HG02870 (cell line): Measurements from ENCODE around the gene DNAJC5.
"Not testable (repeated sequence)": the region's sequence is repeated elsewhere in the genome, so short reads cannot be mapped to it uniquely, and the experiment has no call there.

Experiments
- ATAC-seq: cut with Tn5 transposase; IDR thresholded peaks from one replicate; pipeline ENCODE4 v1.9.1; 2021; ENCODE audit warnings: mild to moderate bottlenecking, moderate library complexity; ENCODE audit not compliant: unreplicated experiment

DNAJC5 gene

GRCh38 chr20:63903796-63904561, 9.1 kb downstream of the DNAJC5 start:
- ATAC-seq = no peak

DNA sequence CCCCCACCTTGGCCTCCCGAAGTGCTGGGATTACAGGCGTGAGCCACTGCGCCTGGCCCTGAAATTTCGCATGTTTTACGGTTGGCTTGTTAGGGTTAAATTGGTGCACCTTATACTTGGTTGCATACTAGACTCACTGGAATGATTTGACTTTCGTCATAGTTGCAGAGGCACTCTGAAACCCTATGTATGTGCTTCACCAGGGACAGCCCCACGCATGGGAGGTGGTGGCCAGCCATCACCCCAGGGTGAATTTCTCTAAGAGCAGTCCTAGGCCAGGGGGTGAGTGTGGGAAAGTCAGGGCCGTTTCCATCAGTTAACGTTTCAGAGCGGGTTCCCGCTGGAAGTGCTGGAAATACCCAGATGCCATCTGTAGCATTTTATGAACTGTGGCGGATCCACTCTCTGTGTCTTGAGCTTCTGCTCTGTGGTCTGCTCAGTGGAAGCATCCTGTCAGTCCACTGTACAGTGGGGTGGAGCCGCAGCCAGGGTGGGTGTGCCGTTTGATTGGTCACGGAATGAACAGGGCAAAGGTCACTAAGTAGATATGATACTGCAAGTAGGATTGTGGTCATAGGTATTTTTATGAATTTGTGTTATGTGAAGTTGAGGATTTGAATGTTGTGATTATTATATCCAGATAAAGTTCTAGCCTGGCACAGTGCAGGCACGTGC, 13.2 kb downstream of the DNAJC5 start:
- ATAC-seq = no peak

DNA sequence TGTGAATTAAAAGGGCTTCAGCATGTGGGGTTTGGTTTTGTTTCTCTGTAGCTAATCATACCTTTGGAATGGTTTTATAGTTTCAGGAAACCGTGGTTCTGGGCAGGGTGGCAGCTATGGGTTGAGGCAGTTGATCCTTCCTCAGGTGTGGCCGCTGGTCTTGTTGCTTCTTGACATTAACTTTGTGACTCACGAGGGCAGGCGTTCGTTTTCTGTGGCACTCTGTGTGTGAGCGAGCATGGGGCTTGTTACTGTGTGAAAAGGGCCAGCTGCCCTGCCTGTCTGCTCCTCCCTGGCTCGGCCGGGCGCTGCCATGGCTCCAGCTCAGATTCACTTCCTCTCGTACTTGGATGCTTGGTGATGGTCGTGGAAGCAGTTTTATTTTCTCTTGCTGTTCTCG, 16.2 kb downstream of the DNAJC5 start:
- no peak for ATAC-seq

- ATAC-seq = no peak
Measured at GRCh38 chr20:63913768-63914167, 18.8 kb downstream of the DNAJC5 start.

- ATAC-seq = no peak
Measured at GRCh38 chr20:63915471-63915870, 20.5 kb downstream of the DNAJC5 start.

DNA sequence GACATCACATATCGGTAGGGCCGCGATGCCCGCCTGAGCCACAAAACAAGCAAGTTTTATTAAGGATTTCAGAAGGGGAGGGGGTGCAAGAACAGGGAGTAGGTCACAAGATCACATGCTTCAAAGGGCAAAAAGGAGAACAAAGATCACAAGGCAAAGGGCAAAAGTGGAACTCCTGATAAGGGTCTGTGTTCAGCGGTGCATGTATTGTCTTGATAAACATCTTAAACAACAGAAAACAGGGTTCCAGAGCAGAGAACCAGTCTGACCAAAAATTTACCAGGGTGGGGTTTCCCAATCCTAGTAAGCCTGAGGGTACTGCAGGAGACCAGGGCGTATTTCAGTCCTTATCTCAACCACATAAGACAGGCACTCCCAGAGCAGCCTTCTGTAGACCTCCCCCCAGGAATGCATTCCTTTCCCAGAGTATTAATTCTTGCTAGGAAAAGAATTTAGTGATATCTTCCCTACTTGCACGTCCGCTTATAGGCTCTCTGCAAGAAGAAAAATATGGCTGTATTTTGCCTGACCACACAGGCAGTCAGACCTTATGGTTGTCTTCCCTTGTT, 21.5 kb downstream of the DNAJC5 start:
- not testable (repeated sequence) for ATAC-seq

DNA sequence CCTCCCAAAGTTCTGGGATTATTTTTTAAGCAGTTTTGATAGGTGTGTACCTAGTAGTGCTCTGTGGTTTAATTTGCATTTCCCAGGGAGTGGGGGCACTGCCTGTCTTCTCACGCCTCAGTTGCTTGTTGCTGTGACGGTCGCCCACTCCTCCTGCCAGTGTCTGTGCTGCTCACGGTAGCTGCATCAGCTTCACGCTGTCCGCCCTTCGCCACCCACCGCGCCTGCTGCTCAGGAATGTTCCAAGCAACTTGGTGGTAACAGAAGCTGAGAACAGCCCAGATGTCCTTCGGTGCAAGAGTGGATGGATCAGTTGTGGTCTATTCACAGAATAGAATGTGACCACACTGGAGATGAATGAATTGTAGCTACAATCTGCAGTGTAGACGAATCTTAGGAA, 22.9 kb downstream of the DNAJC5 start:
- ATAC-seq = no peak

- ATAC-seq = no peak
Measured at GRCh38 chr20:63919130-63919529, 24.2 kb downstream of the DNAJC5 start.

DNA sequence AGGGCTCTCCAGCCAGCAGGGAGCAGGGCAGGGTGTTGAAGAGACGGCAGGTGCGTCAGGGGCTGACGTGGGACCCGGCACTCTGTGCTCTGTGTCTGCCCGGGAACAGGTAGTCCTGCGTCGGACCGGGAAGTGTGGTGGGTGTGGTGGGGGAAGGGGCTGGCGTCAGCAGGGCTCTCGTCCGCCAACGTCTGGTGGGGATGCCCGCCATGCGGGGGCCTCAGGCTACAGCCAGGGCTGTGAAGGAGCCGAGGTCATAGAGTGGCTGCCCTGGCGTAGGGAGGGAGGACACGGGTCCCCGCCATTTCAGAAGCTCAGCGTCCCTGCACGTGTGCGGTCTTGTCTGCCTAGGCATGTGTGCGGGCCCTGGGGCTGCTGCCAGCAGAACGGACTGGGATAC, 25.3 kb downstream of the DNAJC5 start:
- no peak for ATAC-seq

DNA sequence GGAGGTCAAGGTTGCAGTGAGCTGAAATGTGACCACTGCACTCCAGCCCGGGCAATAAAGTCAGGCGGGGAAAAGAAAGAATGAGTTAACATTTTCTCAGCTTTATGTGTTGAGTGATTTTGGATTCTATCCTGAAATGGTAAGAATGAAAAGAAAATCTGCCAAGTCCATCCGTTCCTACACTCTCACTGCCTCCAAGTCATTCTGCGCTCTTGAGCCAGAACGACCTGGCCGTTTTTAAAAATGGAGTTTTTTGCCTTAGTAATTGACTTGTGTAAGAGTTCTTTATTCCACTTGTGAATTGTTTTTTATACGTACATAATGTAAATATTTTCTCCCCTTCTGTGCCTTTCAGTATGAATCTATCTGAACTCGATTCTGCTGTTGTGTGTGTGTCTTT, 28.7 kb downstream of the DNAJC5 start:
- no peak for ATAC-seq

GRCh38 chr20:63924241-63924640, 29.3 kb downstream of the DNAJC5 start:
- no peak for ATAC-seq

GRCh38 chr20:63926298-63926697, 31.4 kb downstream of the DNAJC5 start:
- ATAC-seq = no peak

GRCh38 chr20:63929071-63929470, 34.1 kb downstream of the DNAJC5 start:
- no peak for ATAC-seq

- not testable (repeated sequence) for ATAC-seq
Measured at GRCh38 chr20:63929473-63929883, 34.6 kb downstream of the DNAJC5 start.

DNA sequence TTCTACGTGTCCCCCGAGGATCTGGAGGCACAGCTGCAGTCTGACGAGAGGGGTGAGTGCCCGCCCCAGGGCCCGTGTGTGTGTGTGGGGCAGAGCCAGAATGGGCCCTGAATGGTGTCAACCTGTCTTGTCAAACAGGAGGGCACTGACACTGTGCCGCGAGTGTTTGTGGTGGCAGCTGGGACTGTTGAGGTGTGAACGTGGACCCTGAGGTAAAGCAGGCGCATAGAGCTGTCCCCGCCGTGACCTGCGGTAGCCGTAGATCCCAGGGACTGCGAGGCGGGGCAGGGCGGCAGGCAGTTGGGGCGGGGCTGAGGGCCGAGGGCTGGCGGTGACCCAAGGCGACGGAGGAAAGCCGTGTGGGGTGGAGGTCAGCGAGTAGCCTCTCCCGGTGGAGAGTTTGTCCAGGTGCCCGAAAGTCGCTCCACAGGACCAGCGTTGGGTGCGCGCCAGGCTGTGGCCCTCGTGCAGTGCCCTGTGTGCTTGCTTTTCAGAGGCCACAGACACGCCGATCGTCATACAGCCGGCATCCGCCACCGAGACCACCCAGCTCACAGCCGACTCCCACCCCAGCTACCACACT, 36.1 kb downstream of the DNAJC5 start:
- ATAC-seq = no peak

GRCh38 chr20:63931735-63932134, 36.8 kb downstream of the DNAJC5 start:
- no peak for ATAC-seq

DNA sequence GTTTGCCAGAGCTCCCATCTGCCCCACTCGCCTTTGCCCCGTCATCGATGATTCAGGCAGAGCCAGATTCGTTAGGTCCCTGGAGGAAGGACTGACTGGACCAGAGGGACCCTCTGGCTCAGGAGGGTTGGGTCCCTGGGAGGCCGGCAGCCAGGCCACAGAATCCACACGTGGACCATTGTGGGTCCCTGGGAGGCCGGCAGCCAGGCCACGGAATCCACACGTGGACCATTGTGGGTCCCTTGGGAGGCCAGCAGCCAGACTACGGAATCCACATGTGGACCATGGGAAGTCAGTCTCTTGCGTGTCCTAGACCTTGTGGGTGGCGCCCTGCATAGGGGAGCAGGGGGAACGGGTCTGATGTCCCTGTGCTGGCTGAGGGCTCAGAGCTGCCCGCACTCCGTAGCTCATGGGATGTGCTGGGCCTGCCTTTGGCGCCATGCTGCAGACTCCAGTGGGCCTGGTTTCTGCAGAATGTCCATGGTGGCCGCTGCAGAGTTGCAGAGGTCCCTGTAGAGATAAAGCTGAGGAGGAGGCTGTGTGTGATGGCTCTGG, 37.8 kb downstream of the DNAJC5 start:
- ATAC-seq = no peak

DNA sequence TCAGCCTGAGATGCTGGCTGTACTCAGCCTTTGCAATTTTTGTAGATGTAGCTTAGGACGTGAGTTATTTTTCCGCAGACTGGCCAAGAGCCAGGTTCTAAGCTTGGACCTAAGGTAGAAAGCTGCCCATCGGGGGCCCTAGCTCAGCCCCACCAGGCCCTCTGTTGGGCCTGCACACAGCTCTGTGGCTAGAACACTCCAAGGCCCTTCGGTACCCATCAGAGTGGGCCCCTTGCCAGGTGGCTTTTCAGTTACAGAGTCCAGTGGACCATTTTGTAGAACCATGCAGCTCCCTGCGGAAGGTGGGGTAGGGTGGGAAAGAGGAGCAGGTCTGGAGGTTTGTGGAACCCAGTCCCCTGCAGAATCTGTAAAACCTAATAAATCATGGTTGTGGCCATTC, 38.7 kb downstream of the DNAJC5 start:
- no peak for ATAC-seq

GRCh38 chr20:63934271-63935068, 39.5 kb downstream of the DNAJC5 start:
- ATAC-seq = no peak

DNA sequence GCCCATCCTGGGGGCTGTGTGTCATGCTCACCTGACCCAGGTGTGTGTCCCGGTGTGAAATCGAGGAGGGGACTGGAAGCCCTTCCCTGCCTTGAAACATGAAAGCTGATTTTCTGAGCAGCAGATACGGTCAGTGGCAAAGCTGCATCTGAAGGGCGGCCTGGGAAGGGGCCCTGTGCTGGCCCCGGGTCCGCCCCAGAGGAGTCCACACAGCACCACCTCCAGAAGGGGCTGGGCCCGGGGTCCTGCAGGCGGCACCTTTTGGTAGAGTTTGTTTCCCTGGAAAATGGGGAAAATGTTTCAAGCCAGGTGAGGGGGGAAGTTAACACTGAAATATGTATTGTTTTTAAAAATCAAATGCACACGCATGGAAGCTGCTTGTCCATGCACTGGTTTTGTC, 40.5 kb downstream of the DNAJC5 start:
- no peak for ATAC-seq

- no peak for ATAC-seq
Measured at GRCh38 chr20:63937596-63937995, 42.7 kb downstream of the DNAJC5 start.
